Heart left ventricle (tissue), 13 donors: ENCODE measurements around the gene HDGFL3.

Experiments used
- POLR2A ChIP-seq, 2 donors: fragments of 450-650 bp; IDR thresholded peaks; one replicate each; pipeline ENCODE4 v1.6.1; 2017; ENCODE audit warnings: antibody characterized with exemption in 2 of 2, mild to moderate bottlenecking in 2 of 2, moderate library complexity in 2 of 2
- TF ChIP-seq, protein P1 (sequence below), 12 donors: fragments of 200-600 bp; sonication (generic) in 4 of 12; IDR thresholded peaks; one replicate each; pipeline versions ENCODE4 v1.5.0 to v1.8.0; 2018 to 2022; ENCODE audit warnings: antibody characterized with exemption in 12 of 12, mild to moderate bottlenecking in 5 of 12
- donor health status: ischemic (EF 13 %, LVEDD 7.1; RV severe dilation, severe dysfunction).
- donor health status: DM: no; HTN: yes; CAD: no.
- donor health status: DM: no; HTN: no; CAD: no.
- donor health status: ischemic (EF 25% LVEDD 6.9; RV normal size, moderate dysfunction).
- donor health status: ischemic (EF 25% LVEDD 5.7; RV mildly dilated, moderate dysfunction).
- donor health status: ischemic (EF 35%, LVEDD 5.7; RV mildly dilated, moderate dysfunction).
- donor health status: nonischemic (EF 11% LVEDD 7.7; RV severe dilation, severe dysfunction).
- donor health status: DM: yes; HTN: yes; CAD: no.
- donor health status: PGD.
- donor health status: ischemic (EF 29% LVEDD 5.4; RV normal size, mild dysfunction).
- donor health status: nonischemic (EF 23%, LVEDD 6.1; RV moderate dilation, normal function).

DNA sequence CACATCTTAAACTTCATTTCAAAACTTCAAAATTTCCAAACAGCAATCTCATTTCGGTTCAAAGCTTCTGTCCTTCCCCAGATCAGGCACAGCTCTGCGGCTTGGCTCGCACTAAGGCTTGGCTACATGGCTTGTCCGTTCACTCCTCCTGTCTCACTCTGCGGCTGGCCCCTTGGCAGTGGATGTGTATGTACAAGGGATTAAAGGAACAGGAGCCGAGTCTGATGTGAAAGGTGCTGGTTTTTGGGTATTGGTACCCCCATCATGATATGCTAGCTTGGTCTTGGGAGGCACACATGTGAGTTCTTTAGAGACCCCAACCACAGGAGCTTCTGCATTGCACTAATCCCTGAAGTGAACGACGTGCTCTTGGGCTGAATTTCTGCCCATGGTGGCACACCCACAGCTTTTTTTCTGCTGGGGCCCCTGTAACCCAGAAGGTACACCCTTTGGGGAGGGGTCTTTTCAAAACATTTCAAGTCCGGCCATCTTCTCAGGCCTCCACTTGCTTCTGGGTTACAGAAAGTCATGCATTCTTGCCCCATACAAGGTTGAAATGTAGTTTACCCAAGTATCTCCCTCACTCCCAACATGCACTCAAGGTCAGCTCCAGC is 87.5 kb downstream of the HDGFL3 start:
- TF ChIP-seq, protein P1, sequence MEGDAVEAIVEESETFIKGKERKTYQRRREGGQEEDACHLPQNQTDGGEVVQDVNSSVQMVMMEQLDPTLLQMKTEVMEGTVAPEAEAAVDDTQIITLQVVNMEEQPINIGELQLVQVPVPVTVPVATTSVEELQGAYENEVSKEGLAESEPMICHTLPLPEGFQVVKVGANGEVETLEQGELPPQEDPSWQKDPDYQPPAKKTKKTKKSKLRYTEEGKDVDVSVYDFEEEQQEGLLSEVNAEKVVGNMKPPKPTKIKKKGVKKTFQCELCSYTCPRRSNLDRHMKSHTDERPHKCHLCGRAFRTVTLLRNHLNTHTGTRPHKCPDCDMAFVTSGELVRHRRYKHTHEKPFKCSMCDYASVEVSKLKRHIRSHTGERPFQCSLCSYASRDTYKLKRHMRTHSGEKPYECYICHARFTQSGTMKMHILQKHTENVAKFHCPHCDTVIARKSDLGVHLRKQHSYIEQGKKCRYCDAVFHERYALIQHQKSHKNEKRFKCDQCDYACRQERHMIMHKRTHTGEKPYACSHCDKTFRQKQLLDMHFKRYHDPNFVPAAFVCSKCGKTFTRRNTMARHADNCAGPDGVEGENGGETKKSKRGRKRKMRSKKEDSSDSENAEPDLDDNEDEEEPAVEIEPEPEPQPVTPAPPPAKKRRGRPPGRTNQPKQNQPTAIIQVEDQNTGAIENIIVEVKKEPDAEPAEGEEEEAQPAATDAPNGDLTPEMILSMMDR (IDR thresholded peaks at IDR 0.05): no peak
- TF ChIP-seq POLR2A (IDR thresholded peaks at IDR 0.05): no peak
